NCI-H1436 treated with DMSO at 0.1 percent for 48 hours (cell line): ENCODE results near the gene ZNF423.

Source experiments
- DNase-seq: peaks from one replicate; lab custom pipeline; 2025; lab: John Stamatoyannopoulos, UW

The ZNF423 gene

DNA sequence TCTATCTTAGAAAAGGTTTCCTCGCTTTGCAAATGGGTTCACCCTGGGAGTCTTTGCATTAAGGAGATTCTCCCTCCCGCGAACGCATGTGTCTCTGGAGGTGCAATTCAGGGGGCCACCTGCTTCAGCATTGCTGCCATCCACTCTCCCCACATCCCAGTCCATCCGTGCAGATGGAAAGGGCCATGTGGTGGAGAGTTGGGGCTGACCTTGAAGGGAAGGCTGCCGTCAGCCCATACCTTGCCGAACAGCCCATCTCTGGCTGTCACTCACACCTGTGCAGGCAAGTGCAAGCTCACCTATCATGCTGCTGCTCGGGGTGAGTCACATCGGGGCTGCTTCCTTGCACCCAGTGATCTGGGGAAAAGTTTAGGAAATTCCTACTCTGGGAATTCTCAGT, 106.1 kb downstream of the ZNF423 start:
- DNase-seq, result no peak

DNA sequence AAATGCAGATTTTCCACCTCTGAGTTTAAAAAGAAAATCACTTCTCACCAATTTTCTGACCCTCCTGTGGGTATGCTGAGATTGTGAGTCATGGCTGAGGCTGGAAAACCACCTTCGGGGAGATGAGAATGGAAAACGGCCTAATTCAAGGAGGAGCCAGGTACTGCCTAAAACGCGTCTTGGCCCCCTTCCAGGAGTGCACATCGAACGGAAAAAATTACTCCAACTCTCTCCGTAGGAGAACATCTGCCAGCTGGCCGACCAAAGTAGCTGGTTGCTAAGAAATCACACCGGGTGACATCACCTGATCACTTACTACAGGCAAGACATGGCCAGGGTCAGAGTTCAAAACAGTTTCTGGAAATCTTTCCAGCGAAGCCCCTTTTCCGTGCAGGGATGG, 107.6 kb downstream of the ZNF423 start:
- DNase-seq, result peak; percentile 9

DNA sequence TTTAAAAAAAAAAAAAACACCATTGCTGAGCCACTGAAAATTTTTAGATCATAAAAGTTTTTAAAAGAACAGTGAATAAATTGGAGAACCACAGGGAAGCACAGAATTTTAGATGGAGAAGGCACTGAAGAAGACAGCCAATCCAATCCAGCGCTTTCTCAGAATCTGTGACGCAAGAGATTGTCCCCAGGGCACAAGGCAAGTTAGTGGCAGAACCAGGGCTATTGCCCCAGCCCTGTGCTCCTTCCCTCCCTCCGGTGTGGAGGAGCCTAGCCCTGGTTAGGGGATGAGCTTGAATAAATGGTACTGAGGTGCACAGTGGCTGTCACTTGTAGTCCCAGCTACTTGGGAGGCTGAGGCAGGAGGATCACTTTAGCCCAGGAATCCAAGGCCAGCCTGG, 108.3 kb downstream of the ZNF423 start:
- no peak for DNase-seq

DNA sequence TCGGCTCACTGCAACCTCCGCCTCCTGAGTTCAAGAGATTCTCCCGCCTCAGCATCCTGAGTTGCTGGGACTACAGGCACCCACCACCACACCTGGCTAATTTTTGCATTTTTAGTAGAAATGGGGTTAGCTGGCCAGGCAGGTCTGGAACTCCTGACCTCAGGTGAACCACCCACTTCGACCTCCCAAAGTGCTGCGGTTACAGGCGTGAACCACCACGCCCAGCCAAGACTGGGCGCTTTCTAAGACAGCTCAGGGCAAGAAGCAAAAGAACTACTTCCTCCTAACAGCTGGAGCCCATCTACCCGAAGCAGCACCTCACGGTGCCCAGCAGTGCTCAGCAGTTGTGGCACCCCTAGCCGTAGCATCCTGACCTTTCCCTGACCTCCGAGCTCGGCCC, 109.4 kb downstream of the ZNF423 start:
- no peak for DNase-seq

DNA sequence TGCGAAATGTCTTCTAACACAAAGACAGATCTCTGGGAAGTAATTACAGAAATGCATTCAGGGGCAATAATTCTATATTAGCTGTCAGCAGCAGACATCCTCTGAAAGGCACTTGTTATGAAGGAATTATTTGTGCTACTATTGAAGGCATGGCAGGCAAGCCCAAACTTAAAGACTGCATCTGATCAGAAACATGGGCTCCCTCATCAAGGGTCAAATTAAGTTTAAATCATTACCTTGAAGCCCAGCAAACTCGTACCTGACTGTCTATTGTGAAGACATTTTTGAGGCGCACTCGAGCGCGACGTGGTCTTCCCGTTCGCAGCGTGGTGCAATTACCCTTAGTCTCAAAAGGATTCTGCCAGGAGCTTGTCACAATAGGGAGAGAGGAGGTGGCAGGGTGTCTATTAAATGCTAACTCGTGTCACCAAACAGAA, 110.6 kb downstream of the ZNF423 start:
- DNase-seq, result no peak

DNA sequence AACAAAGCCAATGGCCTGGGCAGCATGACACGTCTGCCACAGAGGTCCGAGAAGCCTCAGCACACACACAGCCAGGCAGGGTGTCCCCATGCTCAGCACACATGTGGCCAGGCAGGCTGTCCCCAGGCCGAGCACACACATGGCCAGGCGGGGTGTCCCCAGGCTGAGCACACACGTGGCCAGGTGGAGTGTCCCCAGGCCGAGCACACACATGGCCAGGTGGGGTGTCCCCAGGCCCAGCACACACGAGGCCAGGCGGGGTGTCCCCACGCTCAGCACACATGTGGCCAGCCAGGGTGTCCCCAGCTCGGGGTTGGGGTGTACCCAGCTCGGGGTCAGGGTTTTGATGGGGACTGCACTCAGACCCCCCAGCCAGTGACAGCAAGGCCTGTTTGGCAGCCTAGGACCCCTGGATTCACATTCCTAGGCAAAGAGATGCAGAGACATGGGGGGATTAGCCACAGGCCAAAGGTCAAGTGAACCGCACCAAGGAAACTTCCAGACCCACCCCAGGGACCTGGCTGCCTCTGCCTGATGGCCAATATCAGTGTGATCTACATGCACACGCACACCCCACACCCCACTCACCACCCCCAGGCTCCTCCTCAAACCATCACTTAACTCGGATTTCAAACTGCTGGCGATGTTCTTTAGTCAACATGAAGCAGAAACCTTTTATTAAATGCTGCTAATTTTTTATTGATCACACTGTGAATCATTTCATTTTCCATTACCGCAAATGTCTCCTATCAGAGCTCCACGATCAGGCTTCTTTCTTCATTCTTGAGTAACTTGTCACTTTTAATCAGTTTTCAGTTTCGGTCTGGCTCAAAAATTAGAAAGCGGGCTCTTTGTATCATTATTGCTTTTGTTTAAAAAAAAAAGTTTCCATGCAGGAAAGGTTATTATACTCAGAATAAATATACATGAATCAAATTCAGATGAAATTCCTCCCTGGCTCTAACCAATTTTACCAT, 111.4 kb downstream of the ZNF423 start:
- DNase-seq, result no peak

DNA sequence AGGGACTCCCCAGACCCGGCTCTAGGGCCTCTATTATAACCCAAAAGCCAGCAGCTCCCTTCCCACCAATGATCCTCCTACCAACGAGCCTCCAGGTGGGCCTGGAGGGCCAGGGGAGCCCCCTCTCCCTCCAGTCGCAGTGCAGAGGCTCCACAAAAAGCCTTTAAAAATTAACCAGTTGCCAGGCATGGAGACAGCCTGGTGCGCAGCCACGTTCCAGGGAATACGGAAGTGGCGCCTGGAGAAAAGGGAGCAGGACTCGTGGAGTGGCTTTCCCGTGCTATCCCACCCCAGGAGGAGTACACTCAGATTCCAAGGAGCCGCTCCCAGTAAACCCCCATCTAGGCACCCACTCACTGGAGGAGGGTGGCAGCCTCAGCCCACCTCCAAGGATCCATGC, 112.3 kb downstream of the ZNF423 start:
- no peak for DNase-seq

DNA sequence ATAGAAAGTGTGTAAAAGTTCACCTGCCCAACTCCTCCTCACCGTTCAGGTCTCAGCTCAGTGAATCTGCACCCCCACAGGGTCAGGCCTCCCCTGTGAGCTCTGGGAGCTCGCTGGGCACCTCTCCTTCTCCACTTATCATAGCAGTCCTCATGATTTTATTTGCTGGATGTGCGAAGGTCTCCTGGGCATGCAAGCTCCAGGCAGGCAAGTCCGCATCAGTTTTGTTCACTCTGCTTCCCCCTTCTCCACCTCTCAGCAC, 112.8 kb downstream of the ZNF423 start:
- no peak for DNase-seq

DNA sequence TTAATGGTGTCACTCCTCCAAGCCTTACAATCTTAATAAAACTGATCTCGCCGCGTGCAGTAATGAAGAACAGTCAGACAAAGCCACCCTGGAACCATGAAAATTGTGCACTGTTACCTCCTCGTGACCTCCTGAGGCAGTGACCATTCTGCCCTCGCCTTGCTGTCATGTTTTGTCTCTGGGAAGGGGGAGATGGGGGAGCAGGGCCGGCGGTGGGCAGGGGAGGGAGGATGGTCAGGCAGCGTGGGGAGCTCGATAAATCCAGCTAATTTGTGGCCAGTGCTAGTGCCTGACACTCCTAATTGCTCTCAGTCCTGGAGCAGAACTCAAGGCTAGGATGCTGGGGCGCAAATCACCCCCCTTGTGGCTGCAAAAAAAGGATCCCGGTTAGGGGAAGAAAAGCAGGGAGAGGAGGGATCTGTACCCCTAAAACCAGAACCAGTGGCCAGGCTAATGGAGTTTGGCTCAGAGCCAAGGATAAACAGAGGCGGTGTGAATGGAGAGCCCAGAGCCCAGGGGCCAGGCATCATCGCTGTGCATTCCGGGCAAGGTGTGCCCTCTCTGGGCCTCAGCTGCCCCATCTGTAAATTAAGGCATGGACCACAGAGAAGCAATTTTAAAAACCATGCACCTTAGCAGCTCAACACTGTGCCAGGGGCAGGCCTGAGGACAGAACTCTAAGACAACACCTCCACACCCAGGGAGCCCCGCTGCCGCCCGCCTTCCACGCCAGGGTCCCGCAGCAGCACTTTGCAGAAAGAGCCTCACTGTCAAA, 113.3 kb downstream of the ZNF423 start:
- no peak for DNase-seq

DNA sequence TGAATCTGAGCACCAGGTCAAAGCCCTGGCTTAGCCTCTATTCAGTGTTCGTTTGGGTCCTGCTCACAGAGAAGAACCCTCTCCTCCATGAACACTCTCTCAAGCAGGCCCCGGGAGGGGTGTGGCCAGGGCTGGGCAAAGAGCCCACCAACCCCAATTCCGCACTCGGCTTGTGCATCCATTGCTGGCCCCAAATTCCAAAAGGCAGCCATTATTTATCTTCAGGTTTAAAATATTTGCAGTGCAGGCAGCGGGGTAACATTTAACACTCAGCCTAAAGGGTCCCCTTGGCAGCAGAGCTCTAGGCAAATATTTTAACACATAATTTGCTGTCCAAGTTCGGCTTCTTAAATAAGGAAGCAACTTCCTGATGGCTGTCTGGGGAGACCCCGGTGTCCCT, 115.7 kb downstream of the ZNF423 start:
- no peak for DNase-seq

DNA sequence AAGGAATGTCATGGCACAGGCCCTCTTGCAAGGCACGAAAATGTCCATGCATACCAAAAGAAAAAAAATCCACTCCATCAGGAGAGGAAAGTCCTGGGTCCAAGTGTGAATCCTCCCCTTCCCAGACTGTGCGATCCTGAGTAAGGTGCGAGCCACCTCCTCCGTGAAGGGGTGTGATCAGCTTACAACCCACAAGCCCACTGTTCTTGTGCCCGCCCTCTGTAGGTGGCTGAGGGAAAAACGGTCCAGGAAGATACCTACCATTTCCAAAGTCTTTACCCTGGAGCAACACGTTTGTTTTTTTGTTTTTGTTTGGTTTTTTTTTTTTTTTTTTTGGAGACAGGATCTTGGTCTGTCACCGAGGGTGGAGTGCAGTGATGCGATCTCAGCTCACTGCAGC, 116.5 kb downstream of the ZNF423 start:
- no peak for DNase-seq

DNA sequence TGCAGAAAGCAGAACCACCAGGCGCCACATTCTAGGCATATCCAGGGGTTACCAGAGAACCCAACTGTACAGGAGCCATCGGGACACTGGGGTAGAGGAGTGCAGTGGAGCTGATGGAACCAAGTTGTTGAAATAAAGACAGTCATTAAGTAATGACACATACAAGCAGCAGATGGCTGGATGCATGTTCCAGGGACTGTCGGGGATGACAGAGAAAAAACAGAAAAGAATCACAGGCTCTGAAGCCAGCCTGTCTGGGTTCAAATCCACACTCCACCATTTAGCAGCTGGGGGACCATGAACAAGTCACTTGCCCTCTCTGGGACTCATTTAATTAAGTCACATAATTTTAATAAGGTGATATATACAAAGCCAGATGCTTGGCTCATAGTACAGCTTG, 117.1 kb downstream of the ZNF423 start:
- no peak for DNase-seq

DNA sequence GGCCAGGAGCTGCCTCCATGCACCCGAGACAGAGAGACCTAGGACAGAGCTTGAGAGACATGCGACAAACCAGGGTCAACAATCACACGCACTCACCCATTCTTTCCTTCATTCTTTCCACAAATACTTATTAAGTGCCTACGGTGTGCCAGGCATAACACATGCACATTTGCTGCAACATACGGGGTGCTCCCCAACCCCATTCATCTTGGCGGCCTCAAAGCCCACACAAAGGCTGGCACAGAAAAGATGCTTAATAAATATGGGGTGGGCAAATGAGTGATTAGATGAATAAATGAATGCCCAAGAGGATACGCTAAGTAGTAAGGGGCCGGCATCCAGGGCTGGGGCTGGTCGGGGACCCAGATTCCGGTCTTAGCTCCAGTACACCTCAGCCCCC, 117.9 kb downstream of the ZNF423 start:
- DNase-seq, result no peak

DNA sequence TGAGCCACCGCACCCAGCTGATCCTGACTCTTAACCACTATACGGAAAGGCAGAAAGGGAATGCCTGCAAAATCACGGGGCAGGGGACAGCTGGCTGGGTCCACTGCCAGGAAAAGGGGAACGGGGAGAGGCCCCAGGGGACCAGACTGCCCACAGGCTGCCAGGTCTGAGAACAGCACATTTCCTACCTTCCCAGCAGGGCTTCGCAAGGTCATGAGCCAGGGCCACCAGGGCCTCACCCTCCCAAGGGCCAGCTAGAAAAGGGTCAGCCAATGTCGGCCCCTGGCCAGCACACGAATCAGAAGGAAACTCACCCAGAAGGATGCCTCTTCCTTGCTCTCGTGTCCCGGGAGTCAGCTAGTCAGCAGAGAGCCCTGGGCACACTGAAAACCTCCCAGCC, 118.4 kb downstream of the ZNF423 start:
- no peak for DNase-seq

DNA sequence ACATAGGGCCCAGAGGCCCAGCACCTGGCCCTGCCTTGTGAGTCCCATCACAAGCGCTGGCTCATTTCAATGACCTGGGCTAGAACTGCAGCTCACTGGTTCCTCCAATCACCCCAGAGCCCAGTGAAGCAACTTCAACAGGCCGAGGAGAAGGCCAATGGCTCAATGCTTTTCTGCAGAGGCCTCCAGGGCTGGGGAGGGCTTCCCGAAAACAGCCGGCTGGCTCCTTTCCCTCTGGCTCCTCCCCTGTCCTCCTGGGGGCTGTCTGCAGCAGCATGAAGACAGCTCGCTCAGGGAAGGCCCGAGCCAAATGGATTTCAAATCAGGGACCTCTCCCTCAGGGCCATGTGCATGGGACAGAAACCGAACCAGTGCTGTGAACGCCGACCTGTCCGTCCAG, 121.6 kb downstream of the ZNF423 start:
- DNase-seq, result no peak

DNA sequence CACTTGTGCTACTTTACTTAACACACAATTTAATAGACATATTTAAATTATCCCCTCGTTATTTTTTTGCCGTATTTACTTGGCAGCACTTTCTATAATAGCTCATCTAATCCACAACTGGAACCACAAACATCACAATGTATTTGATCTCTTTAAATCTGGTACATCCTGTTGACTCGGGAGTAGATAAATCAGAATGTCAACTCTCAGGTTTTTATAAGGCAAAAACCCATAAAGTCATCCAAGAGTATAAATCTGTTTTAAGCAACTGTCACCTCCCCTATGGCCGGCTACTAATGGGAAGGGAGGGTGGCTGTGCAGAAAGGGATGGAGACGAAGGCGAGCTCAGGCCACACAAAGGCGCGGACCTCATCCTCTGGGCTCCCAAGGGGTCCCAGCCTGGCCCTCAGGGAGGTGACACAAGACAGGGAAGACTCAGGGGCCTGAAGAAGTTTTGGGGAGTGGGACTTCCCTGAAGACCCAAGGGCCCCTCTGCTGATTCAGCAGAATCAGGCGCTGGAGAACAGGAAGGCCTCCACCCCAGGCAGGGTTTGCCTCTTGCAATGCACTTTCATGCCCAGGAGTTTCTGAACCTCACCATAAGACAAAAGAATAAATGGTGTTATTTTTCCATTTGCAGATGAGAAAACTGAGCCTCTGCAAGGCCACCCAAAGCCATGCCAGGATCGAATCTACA, 122.5 kb downstream of the ZNF423 start:
- no peak for DNase-seq

DNA sequence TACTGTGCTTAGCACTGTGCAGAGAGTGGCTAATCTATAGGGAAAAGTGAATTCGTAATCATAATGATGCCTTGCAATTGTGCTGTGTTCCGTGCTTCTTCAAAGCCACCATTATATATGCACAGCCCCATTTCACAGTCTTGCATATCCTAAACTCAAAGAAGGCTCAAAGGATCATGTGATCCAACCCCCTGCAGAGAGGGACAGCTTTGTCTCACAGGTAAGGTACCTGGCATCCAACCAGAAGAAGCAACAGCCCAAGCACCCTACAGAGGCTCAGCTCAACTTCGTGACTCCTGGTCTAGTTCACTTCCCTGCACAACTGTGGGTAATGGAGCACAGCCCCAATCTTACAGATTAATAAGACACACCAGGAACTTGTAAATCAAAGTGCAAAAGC, 124.0 kb downstream of the ZNF423 start:
- no peak for DNase-seq

DNA sequence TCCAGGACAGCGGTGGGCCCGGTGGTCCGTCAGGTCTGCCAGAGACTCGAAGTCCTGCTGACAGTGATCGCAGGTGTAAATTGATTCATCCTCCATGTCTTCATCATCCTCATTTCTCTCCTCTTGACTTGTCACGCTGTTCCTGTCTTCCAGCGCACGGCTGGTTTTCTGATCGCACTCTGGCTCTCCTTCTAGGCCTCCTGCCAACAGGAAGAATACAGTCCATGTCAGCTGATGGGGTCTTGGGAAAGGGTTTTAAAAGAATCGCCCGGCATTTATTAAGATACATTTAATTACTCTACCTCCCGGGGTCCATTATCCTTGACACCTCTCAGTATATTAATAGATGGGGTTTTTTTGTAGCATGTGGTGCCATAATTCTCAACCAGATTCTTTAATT, 125.1 kb downstream of the ZNF423 start:
- DNase-seq, result no peak

DNA sequence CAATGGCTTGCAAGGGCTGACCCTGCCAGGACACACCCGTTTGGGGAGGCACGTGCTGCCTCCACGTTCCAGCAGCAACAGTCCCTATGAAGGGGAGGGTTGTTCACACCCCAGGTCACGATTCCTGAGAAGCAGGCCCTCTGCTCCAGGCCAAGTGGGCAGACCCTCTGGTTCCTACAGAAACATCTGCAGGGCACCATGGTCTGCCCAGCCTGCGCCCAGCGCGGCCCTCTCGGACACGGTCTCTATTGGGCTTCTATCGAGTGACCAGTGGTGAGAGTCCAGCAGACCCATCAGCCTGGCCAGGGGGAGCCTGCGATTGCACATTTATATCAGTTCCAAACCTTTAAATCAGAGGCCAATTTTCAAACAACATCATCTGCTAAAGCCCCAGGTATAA, 128.3 kb downstream of the ZNF423 start:
- no peak for DNase-seq

DNA sequence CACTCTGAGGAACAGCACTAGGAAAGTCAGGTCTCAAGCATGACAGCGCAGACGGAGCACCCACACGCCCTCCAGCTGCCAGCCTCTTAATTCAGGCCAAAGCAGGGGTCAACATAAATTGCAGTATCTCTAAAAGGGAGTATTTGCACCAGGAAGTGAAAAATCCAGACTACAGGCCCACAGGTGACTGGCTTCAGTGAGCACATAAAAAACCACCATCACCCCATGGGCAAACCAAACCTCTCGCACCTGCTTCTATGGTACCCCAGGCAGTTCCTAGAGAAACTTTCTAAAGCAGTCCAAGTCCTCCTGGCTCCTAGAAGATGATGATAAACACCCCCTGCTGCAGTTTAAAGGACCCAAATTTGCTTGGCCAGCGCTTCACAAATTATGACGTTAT, 129.8 kb downstream of the ZNF423 start:
- DNase-seq, result no peak

DNA sequence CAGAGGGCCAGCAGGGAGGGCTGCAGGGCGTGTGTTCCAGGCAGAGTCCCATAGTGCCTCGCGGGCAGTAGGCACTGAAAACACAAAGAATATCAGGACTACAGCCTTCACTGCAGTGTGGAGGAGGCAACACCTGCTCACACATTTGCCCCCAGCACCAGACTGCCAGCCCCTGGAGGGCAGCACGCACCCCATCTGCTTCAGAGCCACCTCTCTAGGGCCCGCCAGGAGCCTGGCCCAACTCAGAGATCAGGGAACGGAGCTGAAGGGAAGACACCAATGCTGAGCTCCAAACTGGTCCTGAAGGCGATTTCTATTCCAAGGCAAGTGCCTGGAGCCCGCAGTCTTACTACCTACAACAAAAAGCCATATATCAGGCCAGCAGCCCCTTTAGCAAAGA, 130.3 kb downstream of the ZNF423 start:
- DNase-seq, result no peak

DNA sequence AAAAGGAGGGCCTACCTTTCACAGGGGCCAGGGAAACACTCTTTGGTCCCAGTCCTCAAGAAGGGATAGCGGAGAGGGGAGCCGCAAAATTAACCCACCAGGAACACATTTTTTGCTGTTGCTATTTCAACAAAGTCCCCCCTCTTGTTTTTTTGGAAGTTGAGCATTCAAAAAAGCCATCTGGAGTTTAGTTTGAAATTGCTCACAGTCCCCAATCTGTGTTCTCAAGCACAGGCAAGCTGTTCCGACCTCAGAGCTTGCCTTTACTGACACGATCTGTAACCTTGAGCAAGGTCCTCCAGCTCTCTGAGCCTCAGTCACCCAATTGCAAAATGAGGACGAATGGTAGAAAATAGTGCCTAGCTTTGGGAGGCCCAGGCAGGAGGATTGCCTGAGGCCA, 131.1 kb downstream of the ZNF423 start:
- DNase-seq, result no peak

DNA sequence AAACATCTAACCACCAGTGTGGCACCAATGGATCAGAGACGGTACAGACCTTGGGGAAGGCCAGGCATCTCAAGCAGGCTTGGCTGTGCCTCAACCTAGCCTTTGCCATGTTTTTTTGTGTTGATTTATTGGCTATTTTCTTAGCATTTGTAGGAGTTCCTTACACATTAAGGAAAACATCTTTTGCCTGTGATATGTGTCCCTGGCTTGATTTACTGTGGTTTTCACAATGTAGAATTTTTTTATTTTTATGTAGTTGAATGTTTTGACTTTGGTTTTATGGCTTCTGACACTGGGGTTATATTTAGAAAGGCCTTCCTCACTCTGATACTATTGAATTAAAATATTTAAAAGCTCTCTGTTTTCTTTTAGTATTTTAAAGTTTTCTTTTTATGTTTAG, 132.6 kb downstream of the ZNF423 start:
- DNase-seq, result no peak
